ENCODE data around the gene AGMO.

The AGMO gene

DNA sequence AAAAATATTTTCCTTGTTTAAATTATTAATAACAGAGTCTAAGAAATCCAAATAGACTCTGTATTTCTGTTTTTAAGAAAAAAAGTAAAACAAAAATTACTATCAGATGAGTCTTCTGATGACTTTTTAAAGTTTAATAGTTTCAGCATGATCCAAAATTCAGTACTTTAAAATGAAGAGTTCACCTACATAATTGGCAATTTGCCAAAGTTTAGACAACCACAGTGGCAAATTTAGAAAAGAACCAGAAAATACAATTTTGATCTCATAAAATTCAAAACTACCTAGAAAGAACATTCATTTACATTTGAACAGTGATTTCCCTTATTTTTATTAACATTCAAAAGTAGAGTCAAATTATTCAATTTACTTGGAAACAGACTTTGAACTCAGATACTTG is 56.1 kb downstream of the AGMO start:
- no peaks in the 10 kb centered on the region for H3K9me3 ChIP-seq
- no peak for DNase-seq (ENCODE audit: low spot score in 2 of 2)
- in situ Hi-C loops (cut with MboI; ENCODE audit: low sequenced_read_pairs), result no loop called here
- H3K36me3 ChIP-seq (replicated peaks), result no peaks in the 10 kb centered on the region
- H3K4me3 ChIP-seq, result no peak overlapping the region
- H3K27me3 ChIP-seq (ENCODE audit: low read depth), result no peaks in the 10 kb centered on the region
- H3K4me1 ChIP-seq, result no peaks in the 10 kb centered on the region; the same call in 1 of the 2 replicates

DNA sequence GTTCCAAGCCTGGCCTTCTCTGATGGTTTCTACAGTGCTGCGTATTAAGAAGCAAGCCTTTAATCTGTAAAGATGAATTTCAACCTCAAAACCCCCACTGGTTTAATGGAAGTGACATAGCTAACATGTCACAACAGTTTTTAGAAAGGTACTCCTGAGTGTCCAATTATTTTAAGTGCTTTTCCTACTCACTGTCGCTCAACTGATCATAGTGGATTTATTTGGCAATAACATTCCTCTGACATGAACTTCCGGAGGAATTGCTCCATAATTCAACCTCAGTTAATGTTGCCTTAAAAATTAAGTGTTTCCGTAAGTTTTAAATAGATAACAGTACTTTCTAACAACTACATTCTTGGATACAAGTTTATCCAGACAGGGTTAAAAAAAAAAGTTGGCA is 57.5 kb downstream of the AGMO start:
- in situ Hi-C loops (cut with MboI; ENCODE audit: low sequenced_read_pairs), result no loop called here
- Histone ChIP-seq H3K27me3 (ENCODE audit: low read depth) (no peaks in the 10 kb centered on the region), H3K9me3 (no peaks in the 10 kb centered on the region), H3K36me3 (replicated peaks) (no peaks in the 10 kb centered on the region), H3K4me1 (no peaks in the 10 kb centered on the region; the same call in 1 of the 2 replicates), H3K4me3 (no peak overlapping the region)
- no peak for DNase-seq (ENCODE audit: low spot score in 2 of 2)

DNA sequence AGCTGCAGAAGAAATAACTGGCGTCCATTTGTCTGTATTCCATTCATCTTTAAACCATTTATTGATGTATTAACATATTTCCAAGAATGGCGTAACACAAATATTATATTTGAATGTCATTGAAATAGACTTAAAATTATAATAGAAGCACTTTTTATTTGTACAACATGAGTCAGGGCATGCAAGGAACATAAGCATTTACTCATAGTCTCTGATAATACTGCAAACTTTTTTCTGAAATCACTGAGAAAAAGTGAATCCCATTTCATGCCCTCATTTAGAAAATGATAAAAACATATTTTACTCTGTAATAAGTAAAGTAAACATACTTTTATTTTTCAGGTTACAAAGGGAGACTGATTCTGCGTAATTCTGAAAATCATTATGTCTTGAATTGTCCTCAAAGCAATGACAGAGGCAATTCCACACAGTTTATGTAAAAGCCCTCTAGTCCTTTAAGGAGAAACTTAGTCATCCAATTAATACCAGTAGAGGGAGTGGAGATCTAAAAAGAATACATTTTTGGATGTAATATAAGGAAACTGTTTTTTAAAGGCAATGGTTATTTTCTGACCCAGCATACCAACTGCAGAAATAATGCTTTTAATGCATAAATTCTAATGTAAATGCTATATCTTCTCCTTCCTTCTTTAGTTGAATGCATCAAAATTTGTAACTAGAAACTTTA is 58.1 kb downstream of the AGMO start:
- Histone ChIP-seq H3K4me1 (no peaks in the 10 kb centered on the region; the same call in 1 of the 2 replicates), H3K36me3 (replicated peaks) (no peaks in the 10 kb centered on the region), H3K27me3 (ENCODE audit: low read depth) (no peaks in the 10 kb centered on the region), H3K4me3 (no peak overlapping the region), H3K9me3 (no peaks in the 10 kb centered on the region)
- in situ Hi-C loops (cut with MboI; ENCODE audit: low sequenced_read_pairs), result no loop called here
- DNase-seq (ENCODE audit: low spot score in 2 of 2), result no peak

DNA sequence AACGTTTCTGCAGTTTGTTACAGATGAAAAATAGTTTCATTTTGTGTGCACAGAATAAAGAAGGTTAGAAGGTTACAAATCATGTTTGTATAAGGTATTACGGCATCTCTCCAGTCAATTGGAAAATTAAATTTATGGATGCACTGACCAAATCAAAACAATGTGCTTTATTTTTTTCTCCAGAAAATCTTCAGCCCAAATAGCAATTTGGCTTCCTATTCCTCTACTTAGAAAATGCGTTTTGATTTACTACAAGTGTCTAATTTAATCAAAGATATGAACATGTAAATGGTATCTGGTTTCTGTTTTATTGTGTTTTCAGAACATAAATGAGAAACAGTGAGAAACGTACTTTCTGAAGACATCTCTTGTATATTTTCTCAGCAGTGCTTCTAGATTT is 63.4 kb downstream of the AGMO start:
- Histone ChIP-seq H3K36me3 (replicated peaks) (no peaks in the 10 kb centered on the region), H3K4me3 (no peak overlapping the region), H3K9me3 (no peaks in the 10 kb centered on the region), H3K27me3 (ENCODE audit: low read depth) (no peaks in the 10 kb centered on the region), H3K4me1 (no peaks in the 10 kb centered on the region)
- in situ Hi-C loops (cut with MboI; ENCODE audit: low sequenced_read_pairs), result no loop called here
- no peak for DNase-seq (ENCODE audit: low spot score in 2 of 2)

DNA sequence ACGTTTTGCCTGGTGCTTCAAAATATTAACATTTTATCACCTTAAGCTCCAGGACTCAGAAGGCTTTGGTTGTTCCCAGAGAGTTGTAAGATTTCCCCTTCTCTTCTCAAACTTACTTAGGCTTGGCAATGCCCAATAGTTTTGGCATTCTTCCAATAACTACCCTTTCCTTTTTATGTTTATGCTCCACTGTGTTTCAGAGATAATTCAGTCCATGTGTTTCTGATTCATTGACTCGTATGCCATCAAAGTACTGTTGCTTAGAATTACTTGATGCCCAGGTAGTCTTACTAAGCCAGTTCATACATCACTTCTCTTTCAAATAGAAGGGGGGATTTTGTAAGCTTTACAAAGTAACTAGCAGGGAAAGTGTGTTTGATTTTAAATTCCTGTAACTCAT is 66.6 kb downstream of the AGMO start:
- H3K27me3 ChIP-seq (ENCODE audit: low read depth), result no peaks in the 10 kb centered on the region
- DNase-seq (ENCODE audit: low spot score in 2 of 2), result no peak
- no peak overlapping the region for H3K4me3 ChIP-seq
- H3K4me1 ChIP-seq, result no peaks in the 10 kb centered on the region; the same call in 1 of the 2 replicates
- no peaks in the 10 kb centered on the region for H3K36me3 ChIP-seq (replicated peaks)
- in situ Hi-C loops (cut with MboI; ENCODE audit: low sequenced_read_pairs), result no loop called here
- no peaks in the 10 kb centered on the region for H3K9me3 ChIP-seq

DNA sequence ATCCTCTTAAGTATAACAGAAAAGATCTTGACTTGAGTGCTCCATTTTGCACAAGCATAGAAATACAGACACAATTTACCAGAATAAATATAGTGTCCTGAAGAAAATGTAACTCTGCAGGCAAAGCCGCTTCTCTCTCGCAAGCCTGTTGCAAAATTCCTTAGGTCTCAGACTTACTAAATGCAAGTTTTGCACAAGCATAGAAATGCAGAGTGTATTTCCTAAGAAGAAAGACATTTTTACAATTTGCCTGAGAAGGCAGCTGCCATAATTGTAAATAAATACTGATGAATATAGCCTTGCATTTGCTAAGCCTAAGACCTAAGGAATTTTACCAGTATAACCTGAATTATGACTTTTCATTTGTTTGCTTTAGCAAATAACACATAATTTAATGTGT is 67.1 kb downstream of the AGMO start:
- Histone ChIP-seq H3K4me1 (no peaks in the 10 kb centered on the region; the same call in 1 of the 2 replicates), H3K36me3 (replicated peaks) (no peaks in the 10 kb centered on the region), H3K4me3 (no peak overlapping the region), H3K9me3 (no peaks in the 10 kb centered on the region), H3K27me3 (ENCODE audit: low read depth) (no peaks in the 10 kb centered on the region)
- in situ Hi-C loops (cut with MboI; ENCODE audit: low sequenced_read_pairs), result no loop called here
- DNase-seq (ENCODE audit: low spot score in 2 of 2), result no peak

DNA sequence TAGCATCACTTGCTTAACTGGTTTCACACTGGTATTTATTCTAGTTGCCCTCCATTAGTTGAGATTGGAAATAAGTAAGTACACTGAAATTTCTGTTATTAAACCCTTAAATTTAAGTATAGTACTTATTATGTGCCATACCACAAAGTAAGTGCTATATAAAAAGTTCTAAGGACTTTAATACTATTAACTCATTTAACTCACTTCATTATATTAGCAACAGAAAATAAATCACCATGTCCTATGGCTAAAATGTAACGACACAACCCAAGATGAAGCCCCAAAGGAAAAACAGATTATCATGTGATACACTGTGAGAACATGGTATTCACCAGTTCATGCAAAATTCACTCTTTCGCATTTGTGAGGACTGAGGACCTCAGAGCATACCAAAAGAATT is 70.5 kb downstream of the AGMO start:
- H3K27me3 ChIP-seq (ENCODE audit: low read depth), result no peaks in the 10 kb centered on the region
- H3K9me3 ChIP-seq, result no peaks in the 10 kb centered on the region
- no peak for DNase-seq (ENCODE audit: low spot score in 2 of 2)
- H3K4me1 ChIP-seq, result no peaks in the 10 kb centered on the region; the same call in 1 of the 2 replicates
- H3K36me3 ChIP-seq (replicated peaks), result no peaks in the 10 kb centered on the region
- in situ Hi-C loops (cut with MboI; ENCODE audit: low sequenced_read_pairs), result no loop called here
- no peak overlapping the region for H3K4me3 ChIP-seq

DNA sequence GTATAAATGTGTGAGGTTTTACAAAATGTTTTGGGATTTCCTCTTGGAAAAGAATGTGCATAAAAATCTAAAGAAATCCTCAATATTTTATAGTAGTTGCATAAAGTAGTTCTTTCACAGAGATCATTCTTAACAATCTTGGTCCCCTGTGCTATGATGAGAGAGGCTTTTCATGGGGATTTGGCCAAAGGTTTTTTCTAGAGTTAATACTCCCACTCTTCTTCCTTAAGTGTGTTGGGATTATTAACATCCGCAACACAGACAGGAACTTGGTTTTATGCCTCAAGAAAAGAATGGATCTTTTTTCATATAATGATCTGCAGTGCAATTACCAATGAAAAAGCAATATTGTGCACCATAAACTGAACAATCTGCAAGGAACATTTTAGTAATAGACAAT is 71.5 kb downstream of the AGMO start:
- in situ Hi-C loops (cut with MboI; ENCODE audit: low sequenced_read_pairs), result no loop called here
- no peak overlapping the region for H3K4me3 ChIP-seq
- no peak for DNase-seq (ENCODE audit: low spot score in 2 of 2)
- no peaks in the 10 kb centered on the region for H3K36me3 ChIP-seq (replicated peaks)
- no peaks in the 10 kb centered on the region for H3K27me3 ChIP-seq (ENCODE audit: low read depth)
- H3K9me3 ChIP-seq, result no peaks in the 10 kb centered on the region
- no peaks in the 10 kb centered on the region; the same call in 1 of the 2 replicates for H3K4me1 ChIP-seq

DNA sequence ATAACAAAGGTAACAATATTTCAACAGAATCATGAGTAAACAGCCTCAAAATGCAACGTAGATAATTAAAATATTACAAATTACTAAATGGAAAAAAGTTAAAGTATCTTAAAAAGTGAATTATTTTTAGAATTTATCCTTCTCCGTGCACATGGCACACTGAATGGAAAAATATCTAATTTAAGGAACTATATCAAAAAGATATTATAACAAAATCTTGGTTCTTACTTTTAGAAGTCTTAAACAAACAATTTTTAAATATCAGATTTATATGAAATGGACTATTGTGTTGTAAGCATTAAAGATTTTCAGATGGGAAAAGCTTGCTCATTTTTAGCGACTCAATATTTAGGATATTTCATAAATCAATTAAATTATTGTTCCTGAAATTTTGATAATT is 72.0 kb downstream of the AGMO start:
- Histone ChIP-seq H3K27me3 (ENCODE audit: low read depth) (no peaks in the 10 kb centered on the region), H3K36me3 (replicated peaks) (no peaks in the 10 kb centered on the region), H3K4me1 (no peaks in the 10 kb centered on the region; the same call in 1 of the 2 replicates), H3K4me3 (no peak overlapping the region), H3K9me3 (no peaks in the 10 kb centered on the region)
- DNase-seq (ENCODE audit: low spot score in 2 of 2), result no peak
- in situ Hi-C loops (cut with MboI; ENCODE audit: low sequenced_read_pairs), result no loop called here

DNA sequence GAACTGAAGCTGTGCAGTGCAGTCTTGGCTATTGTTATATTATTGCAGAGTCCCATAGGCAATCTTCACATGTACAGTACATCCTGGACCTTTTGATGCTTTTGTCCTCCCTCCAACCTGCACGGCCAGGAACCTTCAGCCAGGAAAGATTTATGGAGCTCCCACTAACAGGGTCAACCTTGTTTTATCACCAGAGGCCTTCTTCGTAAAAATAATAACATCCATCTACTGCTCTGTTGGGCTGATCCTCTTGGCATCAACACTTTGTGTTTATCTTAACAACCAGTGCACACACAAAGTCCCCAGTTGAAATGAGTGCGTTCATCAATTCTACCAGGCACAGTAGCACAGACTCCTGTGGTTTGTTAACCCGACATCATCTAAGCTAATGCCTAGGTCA is 72.4 kb downstream of the AGMO start:
- H3K27me3 ChIP-seq (ENCODE audit: low read depth), result no peaks in the 10 kb centered on the region
- no peak overlapping the region for H3K4me3 ChIP-seq
- no peak for DNase-seq (ENCODE audit: low spot score in 2 of 2)
- H3K36me3 ChIP-seq (replicated peaks), result no peaks in the 10 kb centered on the region
- H3K9me3 ChIP-seq, result no peaks in the 10 kb centered on the region
- in situ Hi-C loops (cut with MboI; ENCODE audit: low sequenced_read_pairs), result no loop called here
- H3K4me1 ChIP-seq, result no peaks in the 10 kb centered on the region; the same call in 1 of the 2 replicates

DNA sequence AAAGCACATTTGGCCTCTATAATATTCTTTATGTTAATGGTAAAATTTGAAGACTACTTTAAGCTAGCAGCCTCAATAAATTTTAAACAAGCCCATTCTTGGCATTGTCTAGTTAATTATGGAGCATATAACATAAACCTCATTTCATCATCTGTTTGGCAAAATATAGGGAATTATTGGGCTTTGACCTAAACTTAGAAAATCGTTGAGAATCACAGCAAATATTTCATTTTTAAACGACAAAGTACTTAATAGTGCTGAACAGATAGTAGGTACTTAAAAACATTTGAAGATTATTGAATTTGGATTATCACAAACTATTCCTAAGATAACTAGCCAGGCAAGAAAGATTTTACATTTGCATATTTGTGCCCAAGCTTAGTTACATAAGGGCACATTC is 73.4 kb downstream of the AGMO start:
- in situ Hi-C loops (cut with MboI; ENCODE audit: low sequenced_read_pairs), result no loop called here
- Histone ChIP-seq H3K9me3 (no peaks in the 10 kb centered on the region), H3K4me3 (no peak overlapping the region), H3K27me3 (ENCODE audit: low read depth) (no peaks in the 10 kb centered on the region), H3K4me1 (no peaks in the 10 kb centered on the region; the same call in 1 of the 2 replicates), H3K36me3 (replicated peaks) (no peaks in the 10 kb centered on the region)
- no peak for DNase-seq (ENCODE audit: low spot score in 2 of 2)

DNA sequence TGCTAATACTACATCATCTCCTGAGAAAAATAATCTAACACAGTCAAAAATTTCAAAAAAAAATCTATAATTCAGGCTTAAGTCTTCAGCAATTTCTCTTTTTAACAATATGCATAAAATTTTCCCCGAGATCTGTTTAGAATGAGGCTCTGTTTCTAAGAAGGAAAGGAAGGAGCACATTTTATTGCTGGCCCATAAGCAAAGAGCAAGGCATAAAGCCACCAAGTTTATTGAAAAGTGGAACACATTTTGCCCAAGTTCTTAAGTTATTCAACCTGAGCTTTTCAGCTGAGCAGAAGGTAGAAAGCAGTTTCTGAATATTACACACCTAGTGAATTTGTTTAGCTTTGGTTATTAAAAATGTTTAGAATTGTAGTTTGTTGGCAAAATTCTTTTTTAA is 73.9 kb downstream of the AGMO start:
- DNase-seq (ENCODE audit: low spot score in 2 of 2), result no peak
- Histone ChIP-seq H3K4me1 (no peaks in the 10 kb centered on the region; the same call in 1 of the 2 replicates), H3K4me3 (no peak overlapping the region), H3K27me3 (ENCODE audit: low read depth) (no peaks in the 10 kb centered on the region), H3K36me3 (replicated peaks) (no peaks in the 10 kb centered on the region), H3K9me3 (no peaks in the 10 kb centered on the region)
- in situ Hi-C loops (cut with MboI; ENCODE audit: low sequenced_read_pairs), result no loop called here

DNA sequence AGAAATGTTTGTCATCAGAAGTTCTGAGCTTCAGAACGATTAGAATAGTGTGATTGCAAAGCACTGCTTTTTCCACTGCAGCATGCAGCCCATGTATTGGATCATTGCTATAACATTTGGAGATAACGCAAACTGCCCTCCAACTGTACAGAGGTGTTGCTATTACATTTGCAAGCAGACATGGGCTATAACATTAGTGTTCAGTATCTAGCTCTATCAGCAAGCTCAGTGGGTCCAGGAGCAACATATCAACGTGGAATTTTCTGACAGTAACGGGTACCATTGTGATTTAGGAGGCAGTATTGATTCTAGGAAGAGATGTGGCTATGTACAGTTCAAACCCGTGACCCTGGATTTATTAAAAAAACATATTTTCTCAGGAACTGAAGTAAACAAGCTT is 75.8 kb downstream of the AGMO start:
- H3K4me3 ChIP-seq, result no peak overlapping the region
- H3K4me1 ChIP-seq, result no peaks in the 10 kb centered on the region
- no peaks in the 10 kb centered on the region for H3K36me3 ChIP-seq (replicated peaks)
- no peak for DNase-seq (ENCODE audit: low spot score in 2 of 2)
- in situ Hi-C loops (cut with MboI; ENCODE audit: low sequenced_read_pairs), result no loop called here
- no peaks in the 10 kb centered on the region for H3K27me3 ChIP-seq (ENCODE audit: low read depth)
- no peaks in the 10 kb centered on the region for H3K9me3 ChIP-seq

DNA sequence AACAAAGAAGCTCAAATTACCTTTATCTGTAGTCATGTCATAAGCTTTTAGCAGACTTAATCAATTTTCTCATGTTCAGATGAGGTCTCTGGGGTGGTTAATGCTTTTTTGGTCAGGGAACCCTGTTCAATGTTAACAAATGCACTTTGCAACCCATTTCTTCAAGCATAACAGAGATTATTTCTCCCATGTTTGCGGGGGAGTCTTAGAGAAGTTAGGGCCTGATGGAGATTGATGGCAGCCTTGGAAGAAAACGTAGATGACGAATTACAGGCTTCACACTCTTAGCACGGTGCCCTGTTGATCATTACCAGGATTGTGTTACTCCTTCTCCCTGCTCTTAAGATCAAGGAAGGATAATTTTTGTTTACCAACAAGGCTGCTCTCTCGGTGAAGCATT is 76.4 kb downstream of the AGMO start:
- no peaks in the 10 kb centered on the region for H3K9me3 ChIP-seq
- no peak overlapping the region for H3K4me3 ChIP-seq
- DNase-seq (ENCODE audit: low spot score in 2 of 2), result no peak
- H3K27me3 ChIP-seq (ENCODE audit: low read depth), result no peaks in the 10 kb centered on the region
- no peaks in the 10 kb centered on the region for H3K36me3 ChIP-seq (replicated peaks)
- H3K4me1 ChIP-seq, result no peaks in the 10 kb centered on the region
- in situ Hi-C loops (cut with MboI; ENCODE audit: low sequenced_read_pairs), result no loop called here

DNA sequence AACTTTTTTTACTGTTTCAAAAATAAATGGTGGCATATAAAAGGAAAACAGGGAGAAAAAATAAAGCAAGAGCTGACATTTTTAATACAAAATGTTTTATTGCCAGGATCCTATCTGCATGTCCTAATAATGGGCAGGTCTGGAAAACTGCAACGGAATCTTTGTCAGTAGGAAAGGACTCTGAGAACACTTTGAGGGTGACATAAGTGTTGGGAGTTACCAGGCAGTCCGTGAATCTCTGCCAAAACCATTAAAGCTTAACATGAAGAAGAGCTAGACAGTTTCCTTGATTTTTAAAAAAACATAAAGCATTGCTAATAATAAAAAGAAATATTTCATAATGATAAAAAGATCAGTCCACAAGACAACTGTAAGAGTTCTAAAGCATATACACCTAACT is 80.7 kb downstream of the AGMO start:
- no peak for DNase-seq (ENCODE audit: low spot score in 2 of 2)
- Histone ChIP-seq H3K4me1 (no peaks in the 10 kb centered on the region), H3K27me3 (ENCODE audit: low read depth) (no peaks in the 10 kb centered on the region), H3K9me3 (no peaks in the 10 kb centered on the region), H3K4me3 (no peak overlapping the region), H3K36me3 (replicated peaks) (no peaks in the 10 kb centered on the region)
- in situ Hi-C loops (cut with MboI; ENCODE audit: low sequenced_read_pairs), result no loop called here
